ENCODE results near the gene RASSF9.

DNA sequence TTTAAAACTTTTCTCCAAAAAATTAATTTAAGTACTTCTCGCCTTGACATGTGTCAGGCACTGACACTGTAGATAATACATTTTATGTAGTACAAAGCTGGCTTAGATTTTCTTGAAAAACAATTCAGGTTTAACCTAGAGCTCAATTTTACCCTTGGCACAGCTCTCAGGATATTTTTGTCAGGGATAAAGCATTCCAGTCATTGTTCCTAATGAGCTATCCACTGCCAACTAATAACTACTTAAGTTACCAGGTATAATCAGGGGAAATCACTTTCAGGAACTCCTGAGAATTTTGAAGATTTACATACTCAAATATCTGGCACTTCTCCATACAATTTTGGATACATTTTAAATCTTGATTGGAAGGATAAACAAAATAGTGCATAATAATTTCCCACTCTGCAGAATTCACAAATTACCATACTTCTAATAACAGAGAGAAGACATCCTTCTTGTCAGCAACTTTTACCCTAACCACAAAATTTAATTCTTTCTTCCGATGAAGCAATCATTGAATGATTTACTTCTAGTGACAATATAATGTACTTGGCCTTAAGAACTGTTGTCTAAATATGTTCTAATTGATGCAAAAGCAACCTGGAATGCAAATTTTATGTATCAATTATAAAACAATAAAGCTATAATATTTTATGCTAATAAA is 4.8 kb downstream of the RASSF9 start:
- TF ChIP-seq CTCF (IDR thresholded peaks at IDR 0.05) (no peak), EP300 (IDR thresholded peaks at IDR 0.05) (no peak)
